Measurements from ENCODE around the gene DHDH. TPM values are rescaled to one million over a fixed set of nuclear protein-coding genes. Genes with fewer than 3 reads are reported as not detected.

DHDH gene
- total RNA-seq, 4 donors from 2014 or later, result 0.57 TPM; not detected in 3

GRCh38 chr19:48958006-48958405 is 24.5 kb downstream of the DHDH start:
- peaks cover 17 to 38% (median 35%) of the 10 kb centered on the region in 4 donors for H3K4me1 ChIP-seq
- 96% methylated on average over 8 of the region's 8 CpGs for WGBS
- intact Hi-C loops (cut with DNase I), result no loop called here
- peaks cover 0 to 31% (median 3%) of the 10 kb centered on the region in 4 donors for H3K36me3 ChIP-seq
- no peak overlapping the region for H3K27ac ChIP-seq (replicated peaks in 1 of 4)
- no peak overlapping the region for H3K4me3 ChIP-seq
- no peaks in the 10 kb centered on the region for H3K27me3 ChIP-seq
- H3K9me3 ChIP-seq, result no peaks in the 10 kb centered on the region
- DNase-seq (ENCODE audit: extremely low spot score), result no peak
- TF ChIP-seq POLR2AphosphoS5 (IDR thresholded peaks at IDR 0.05), result no peak
- TF ChIP-seq CTCF (IDR thresholded peaks at IDR 0.05), result no peak
- TF ChIP-seq POLR2A (IDR thresholded peaks at IDR 0.05; ENCODE audit: low read depth), result no peak
- TF ChIP-seq EP300 (IDR thresholded peaks at IDR 0.05), result no peak

- no peak overlapping the region for H3K4me3 ChIP-seq
- H3K27me3 ChIP-seq, result no peaks in the 10 kb centered on the region
- peaks cover 0 to 31% (median 3%) of the 10 kb centered on the region in 4 donors for H3K36me3 ChIP-seq
- TF ChIP-seq EP300 (IDR thresholded peaks at IDR 0.05), result no peak
- no peak for TF ChIP-seq CTCF (IDR thresholded peaks at IDR 0.05)
- no peak for TF ChIP-seq POLR2AphosphoS5 (IDR thresholded peaks at IDR 0.05)
- no peak for TF ChIP-seq POLR2A (IDR thresholded peaks at IDR 0.05; ENCODE audit: low read depth)
- no peaks in the 10 kb centered on the region for H3K9me3 ChIP-seq
- WGBS, result 78% methylated on average over 16 of the region's 16 CpGs
- intact Hi-C loops (cut with DNase I), result no loop called here
- no peak for DNase-seq (ENCODE audit: extremely low spot score)
- peaks cover 27 to 47% (median 43%) of the 10 kb centered on the region in 4 donors for H3K4me1 ChIP-seq
- no peak overlapping the region for H3K27ac ChIP-seq (replicated peaks in 1 of 4)
These were observed 26.1 kb downstream of the DHDH start for GRCh38 chr19:48959341-48960239.

GRCh38 chr19:48961051-48961649 is 27.7 kb downstream of the DHDH start:
- Histone ChIP-seq H3K36me3 (peaks cover 2 to 30% (median 7%) of the 10 kb centered on the region in 4 donors), H3K4me3 (no peak overlapping the region), H3K27me3 (no peaks in the 10 kb centered on the region), H3K27ac (replicated peaks in 1 of 4) (peak overlapping the region in 3 of 4 donors; percentile 93 to 94 (median 93)), H3K4me1 (peaks cover 23 to 41% (median 37%) of the 10 kb centered on the region in 4 donors), H3K9me3 (no peaks in the 10 kb centered on the region)
- intact Hi-C loops (cut with DNase I), result no loop called here
- no peak for DNase-seq (ENCODE audit: extremely low spot score)
- 89% methylated on average over 19 of the region's 19 CpGs for WGBS
- TF ChIP-seq POLR2AphosphoS5 (IDR thresholded peaks at IDR 0.05), result no peak
- TF ChIP-seq EP300 (IDR thresholded peaks at IDR 0.05), result no peak
- TF ChIP-seq CTCF (IDR thresholded peaks at IDR 0.05), result no peak
- no peak for TF ChIP-seq POLR2A (IDR thresholded peaks at IDR 0.05; ENCODE audit: low read depth)

GRCh38 chr19:48961673-48962028 is 28.2 kb downstream of the DHDH start:
- H3K9me3 ChIP-seq, result no peaks in the 10 kb centered on the region
- intact Hi-C loops (cut with DNase I), result no loop called here
- no peaks in the 10 kb centered on the region for H3K27me3 ChIP-seq
- peak overlapping the region; percentile 92 to 94 (median 93) for H3K27ac ChIP-seq (replicated peaks in 1 of 4)
- WGBS, result 76% methylated on average over 6 of the region's 12 CpGs
- H3K36me3 ChIP-seq, result peaks cover 7 to 33% (median 11%) of the 10 kb centered on the region in 4 donors
- DNase-seq (ENCODE audit: extremely low spot score), result no peak
- H3K4me3 ChIP-seq, result no peak overlapping the region
- H3K4me1 ChIP-seq, result peaks cover 28 to 43% (median 39%) of the 10 kb centered on the region in 4 donors
- TF ChIP-seq POLR2A (IDR thresholded peaks at IDR 0.05; ENCODE audit: low read depth) (no peak), EP300 (IDR thresholded peaks at IDR 0.05) (no peak), POLR2AphosphoS5 (IDR thresholded peaks at IDR 0.05) (no peak), CTCF (IDR thresholded peaks at IDR 0.05) (no peak)

Data from esophagus muscularis mucosa (tissue), 4 donors.